Measurements from ENCODE around the gene DLK1.

Gene DLK1

DNA sequence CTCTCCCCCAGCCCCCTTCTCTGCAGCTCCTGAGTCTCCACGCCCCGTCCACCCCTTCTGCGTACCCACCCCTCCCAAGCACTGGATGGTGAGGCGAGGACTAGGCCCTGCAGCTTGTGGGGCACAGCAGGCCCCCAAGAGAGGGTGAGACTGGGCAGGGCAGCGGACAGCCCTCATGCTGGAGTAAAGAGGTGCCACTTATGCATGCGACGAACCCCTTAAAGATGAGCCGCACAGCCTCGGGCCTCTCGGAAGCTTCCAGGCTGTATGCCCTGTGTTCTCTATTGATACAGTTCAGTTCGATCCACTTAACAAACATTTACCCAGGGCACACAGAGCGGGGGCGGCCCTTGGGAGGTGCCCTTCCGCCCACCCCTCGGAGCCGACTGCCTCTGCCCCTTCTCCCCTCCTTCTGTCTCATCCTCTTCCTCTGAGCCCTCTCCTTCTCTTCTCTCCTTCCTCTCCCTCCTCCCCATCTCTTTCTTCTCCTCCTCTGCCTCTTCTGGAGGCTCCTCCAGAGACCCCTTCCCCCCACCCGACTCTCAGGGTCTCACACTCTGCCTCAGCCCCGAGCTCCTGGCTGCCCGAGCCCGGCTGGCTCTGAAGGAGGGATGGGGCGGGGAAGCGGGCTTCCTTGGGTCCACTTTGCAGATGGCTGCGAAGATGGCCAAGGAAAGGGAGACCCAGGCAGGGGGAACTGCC lies 32.7 kb upstream of the DLK1 start:
- DNase-seq (ENCODE audit: low spot score): no peak

DNA sequence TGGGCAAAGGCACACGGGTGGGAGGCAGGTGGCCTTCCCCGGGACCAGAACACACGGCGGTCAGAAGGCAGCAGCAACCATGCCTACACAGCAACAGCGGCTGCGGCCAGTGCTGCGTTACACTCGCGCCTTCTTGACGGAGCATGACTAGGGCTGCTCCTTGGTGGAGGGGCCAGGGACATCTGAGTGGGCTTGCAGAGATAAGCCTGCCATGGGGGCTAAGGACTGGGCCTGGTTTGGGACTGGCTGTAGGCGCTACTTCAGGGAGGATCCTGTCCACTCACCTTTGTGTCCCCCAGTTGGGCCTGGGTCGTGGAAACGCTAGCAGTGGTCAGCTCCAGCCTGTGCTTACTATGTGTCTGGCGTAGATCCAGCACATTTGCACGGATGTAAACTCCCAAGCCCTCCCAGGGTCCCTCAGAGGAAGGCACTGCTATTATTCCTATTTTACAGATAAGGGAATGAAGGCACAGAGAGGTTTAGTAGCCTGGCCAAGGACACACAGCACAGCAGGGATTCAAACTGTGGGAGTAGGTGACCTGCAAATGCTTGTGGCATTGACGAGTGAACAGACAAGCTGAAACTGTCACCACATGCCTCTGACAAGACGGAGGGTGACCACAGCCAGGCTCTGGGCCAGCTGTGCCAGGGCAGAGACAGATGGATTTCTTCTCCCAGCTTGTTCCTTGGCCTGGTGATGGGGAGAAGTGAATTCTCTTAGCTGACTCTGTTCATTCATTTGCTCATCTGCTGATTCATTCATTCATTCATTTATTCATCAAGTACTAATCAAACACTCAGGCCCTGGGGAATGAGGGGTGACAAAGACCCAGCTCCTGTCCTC lies 31.9 kb upstream of the DLK1 start:
- no peak for DNase-seq (ENCODE audit: low spot score)

DNA sequence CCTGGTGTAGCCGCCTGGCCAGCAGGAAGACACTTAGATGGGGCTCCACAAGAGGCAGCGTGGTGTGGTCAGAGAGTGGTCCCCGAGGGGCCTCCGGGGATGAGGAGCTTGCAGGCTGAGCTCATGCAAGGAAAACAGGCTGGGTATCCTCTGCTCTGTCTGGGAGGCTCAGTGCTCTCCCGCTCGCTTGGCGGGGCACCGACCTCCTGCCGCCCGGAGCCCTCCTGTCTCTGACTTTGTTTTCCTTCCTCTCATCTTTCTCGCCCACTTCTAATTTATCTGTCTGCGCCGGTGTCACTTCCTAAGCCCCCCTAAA lies 31.3 kb upstream of the DLK1 start:
- no peak for DNase-seq (ENCODE audit: low spot score)

DNA sequence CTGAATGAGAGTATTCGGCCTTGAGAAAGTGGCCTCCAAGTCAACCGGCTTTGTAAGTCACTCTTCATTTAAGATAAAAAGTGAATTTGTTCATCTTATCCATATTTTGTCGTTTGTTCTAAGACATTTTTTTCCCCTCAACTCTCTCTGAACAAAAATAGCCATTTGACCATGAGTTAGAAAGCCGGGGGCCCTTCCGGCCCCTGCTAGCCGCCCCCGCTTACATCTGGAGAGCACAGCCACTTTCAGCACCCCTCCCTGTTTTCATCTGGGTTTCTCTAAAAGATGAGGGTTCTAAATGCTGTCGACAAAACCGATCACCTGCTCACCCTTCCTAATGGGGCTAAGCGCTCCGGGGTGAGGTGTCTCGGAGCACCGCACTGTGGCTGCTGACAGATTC lies 30.7 kb upstream of the DLK1 start:
- no peak for DNase-seq (ENCODE audit: low spot score)

DNA sequence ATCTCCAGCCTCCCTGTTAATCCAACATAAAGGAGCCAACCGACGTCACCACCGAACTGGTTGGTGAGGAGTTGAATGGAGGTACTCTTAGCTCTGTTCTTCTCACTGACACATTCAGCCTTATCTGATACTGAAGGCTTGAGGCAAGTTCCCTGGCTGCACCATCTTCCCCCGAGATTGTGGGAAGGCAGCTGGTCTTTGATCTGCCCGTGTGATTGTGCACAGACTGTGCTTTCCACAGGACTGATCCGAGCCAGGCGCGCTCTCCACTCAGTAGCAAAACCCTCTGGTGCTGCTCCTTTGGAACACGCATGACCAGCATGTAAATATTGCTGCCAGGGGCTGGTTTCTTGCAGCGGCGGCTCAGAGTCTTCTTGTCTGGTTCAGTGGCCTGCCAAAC lies 30.1 kb upstream of the DLK1 start:
- DNase-seq (ENCODE audit: low spot score): no peak

DNA sequence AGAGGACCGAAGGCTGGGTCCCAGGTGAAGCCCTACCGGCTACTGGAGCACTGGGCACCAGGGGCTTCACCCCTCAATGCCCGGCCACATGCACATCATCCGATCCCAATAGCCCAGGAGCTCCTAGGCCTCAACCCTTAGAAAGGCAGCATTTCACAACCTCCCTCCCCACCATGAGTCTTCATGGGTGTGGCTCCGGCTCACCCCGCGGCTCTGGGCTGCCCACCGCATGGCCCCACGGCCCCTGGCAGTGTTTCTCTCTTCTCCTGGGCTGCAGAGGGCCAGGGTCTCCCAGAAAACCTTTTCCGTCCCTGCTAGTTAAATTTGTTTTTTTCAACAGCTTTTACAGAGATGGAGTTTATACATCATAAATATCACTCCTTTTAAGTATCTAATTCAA lies 28.6 kb upstream of the DLK1 start:
- no peak for DNase-seq (ENCODE audit: low spot score)

DNA sequence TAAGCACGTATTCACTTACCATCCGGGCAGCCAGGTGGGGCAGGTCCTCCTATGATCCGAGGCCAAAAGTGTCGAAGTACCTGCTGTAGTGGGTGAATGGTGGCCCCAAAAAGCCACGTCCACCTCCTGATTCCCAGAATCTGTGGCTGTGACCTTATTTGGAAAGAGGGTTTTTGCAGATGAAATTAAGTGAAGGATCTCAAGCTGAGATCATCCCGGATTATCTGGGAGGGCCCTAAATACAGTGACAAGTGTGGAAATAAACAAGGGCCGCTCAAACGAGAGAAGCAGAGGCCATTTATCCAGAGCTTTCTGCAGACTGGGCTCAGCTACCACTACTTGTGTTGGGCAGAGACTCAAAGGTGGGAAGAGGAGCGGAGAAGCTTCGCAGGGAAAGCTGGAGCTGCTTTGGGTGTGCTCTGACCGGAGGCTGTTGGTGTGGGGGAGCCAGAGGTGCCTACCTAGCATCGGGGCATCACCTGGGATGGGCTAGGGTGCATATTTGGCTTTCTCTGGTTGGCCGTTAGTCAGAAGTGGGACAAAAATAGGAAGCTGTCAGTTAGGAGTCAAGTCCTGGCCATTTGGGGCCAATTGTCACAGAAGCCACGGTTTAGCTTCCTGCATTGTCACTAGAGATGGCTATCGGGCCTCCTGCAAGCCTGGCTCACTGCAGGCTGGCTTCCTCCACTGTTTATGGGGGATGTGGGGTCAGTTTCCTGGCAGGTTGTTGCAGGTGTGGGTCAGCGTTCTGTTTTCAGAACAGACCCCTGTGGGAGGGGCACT lies 27.8 kb upstream of the DLK1 start:
- DNase-seq (ENCODE audit: low spot score): no peak

DNA sequence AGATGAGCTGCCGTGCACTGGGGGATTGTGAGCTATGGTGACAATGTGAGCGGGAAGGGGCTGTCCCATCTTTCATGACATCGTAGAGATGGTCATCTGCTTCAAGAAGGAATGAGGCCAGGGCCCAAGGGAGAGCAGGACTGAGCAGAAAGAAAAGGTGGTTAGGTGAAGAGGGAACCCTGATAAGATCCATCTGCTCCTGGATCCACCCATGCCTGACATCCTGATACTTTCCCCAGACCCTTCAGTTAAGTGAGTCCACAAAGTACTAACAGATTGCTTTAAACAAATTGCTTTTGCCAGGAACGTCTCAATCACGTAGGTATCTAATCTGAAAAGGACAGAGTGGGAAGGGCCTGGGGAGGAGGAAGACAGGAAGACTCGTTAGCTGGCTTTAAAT lies 25.4 kb upstream of the DLK1 start:
- DNase-seq (ENCODE audit: low spot score): no peak

DNA sequence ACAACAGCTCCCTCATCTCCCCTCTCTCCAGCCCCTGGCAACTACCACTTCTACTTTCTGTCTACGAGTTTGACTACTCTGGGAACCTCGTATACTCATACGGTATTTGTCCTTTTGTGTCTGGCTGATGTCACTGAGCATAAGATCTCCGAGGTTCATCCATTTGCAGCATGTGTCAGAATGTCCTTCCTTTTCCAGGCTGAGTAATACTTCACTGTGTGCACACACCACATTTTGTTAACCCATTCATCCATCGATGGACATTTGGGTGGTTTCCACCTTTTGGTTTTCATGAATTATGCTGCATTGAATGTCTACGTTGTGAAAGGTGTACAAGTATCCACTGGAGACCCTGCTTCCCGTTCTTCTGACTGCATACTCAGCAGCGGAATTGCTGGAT lies 24.1 kb upstream of the DLK1 start:
- DNase-seq (ENCODE audit: low spot score): no peak

DNA sequence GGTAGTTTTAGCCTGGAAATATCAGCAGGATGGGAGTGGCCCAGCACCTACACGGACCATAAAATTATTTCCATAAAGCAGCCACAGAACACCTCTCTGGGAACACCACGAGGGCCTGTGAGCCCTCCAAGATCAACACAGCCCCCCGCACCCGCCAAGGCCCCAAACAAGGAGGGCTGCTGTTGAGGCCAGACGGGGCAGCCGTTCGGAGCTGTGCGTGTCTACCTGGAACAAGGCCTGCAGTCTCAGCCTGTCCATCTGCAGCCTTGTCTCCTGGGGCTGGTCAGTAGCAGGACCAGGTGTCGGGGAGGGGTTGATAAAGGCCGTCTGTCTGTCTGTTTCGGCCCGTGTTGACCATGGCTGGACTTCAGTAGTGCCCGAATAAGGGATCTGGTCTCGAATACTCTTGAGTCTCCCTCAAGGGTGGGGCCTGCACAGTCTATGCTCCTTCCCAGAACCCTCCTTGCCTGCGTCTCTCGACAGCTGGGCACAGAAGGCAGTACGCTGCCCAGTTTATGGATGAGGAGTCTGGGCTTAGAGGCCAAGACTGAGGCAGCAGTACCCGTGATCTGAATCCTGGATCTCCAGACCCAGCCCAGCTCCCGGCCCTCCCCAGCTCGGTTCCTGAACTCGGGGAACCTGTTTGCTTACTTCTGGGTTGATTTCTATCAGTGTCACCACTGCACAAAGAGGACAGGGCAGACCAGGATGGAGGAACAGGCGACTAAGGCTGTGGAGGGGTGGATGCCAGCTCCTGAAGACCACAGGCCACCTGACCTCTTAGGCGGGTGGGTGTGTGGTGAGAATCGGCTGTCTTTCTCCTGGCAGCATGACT lies 23.1 kb upstream of the DLK1 start:
- no peak for DNase-seq (ENCODE audit: low spot score)

DNA sequence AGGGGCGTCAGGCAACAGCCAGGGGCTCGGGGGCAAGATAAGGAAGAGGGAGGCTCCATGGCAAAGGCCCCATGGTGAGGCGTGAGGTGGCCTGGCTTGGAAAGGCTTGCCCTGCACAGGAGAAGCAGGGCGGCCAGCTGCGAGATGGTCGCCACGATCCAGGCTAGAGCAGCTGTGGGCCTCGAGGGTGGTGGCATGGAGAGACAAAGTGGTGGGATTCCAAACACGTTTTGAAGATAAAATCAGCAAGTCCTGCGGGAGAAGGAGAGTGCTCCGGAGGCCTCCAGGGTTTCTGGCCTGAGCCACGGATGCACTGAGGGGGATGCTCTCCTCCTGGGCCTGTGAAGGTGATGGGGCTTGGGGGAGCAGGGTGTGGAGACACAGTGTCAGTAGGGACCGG lies 20.5 kb upstream of the DLK1 start:
- no peak for DNase-seq (ENCODE audit: low spot score)

DNA sequence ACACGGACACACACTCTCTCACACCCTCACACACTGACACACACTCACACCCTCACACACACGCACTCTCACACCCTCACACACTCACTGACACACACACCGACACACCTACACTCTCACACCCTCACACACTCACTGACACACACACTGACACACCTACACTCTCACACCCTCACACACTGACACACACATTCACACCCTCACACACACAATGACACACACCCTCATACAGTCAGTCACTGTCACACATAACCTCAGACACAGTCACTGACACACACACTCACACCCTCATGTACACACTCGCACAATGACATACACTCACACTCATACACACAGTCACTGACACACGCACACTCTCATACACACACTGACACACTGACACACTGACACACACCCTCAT lies 19.8 kb upstream of the DLK1 start:
- no peak for DNase-seq (ENCODE audit: low spot score)

DNA sequence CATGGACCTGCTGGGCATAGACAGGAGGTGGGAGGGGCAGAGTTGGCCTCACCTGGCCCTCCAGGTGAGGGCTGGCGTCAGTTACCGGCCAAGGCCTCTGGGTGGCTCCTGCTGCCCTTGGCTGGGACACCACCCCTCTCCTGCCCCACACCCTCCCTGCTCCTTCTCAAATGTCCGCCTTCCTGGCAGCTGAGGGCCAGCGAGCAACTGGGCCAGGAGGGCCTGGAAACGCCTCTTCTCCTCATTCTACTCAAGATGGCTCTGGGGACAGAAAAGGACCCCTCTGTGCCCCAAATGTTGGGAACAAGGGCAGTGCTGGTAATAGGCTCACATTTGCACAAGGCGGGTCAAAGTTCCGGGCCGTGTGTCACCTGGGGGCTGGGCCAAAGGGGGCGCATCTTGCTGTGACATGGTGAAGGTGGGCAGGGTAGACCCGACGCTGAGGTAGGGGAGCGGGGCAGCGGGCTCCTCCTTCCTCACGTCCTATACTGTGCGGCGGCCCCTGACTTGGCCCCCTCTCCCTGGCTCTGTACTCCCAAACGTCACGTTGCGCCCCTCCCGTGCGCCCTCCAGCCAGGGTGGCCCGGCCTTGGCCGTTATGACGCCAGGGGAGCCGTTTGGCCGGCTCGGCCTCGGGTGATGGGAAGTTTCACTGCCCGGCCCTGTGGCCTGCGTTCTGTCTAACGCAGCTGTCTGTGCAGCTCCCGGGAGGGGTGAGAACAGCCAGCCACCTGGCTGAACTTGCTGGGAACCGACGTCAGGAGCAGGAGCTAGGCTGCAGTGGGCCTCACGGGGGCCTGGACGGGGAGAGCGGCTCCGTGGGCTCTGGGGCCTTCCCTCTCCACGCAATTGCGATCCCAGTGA lies 18.0 kb upstream of the DLK1 start:
- no peak for DNase-seq (ENCODE audit: low spot score)

DNA sequence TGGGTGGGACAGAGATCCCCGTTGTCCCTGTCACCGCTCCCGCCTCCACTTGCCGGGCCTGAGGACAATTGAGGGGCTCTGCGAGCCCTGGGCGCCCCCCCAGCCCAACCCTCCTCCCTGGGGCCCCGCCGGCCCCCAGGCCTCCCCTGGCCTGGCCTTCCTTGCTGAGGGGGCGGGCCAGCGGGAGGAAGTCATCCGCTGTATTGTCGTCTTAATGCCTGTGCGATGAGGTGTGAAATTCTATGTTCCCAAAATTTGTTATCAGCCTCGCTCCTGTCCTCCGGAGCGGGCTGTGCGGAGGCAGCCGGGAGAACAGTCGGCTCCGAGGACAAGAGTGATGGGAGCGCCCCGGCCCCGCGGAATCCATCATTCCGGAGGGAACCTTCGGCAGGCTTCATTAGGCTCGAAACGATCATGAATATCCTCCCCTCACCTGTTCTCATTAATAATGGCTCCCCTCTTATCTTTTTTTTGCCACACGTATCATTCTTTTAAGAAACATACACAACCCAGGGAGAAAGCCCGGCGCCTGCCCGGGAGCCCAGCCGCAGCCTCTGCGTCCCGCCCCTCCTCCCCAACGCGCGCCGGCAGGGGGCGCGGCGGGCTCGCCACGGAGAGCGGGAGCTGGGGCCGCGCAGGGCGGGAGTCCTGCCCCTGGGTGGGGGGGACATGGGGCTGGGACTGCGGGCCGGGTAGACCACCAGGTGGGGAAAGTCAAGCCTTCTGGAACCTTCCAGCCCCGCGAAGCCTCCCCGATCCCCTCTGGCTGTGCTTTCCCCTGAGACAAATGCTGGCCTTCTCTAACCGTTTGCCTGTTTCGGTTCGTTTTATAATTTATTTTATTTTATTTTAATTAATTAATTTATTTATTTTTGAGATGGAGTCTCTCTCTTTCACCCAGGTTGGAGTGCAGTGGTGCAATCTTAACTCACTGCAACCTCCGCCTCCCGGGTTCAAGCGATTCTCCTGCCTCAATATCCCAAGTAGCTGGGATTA lies 17.1 kb upstream of the DLK1 start:
- no peak for DNase-seq (ENCODE audit: low spot score)

DNA sequence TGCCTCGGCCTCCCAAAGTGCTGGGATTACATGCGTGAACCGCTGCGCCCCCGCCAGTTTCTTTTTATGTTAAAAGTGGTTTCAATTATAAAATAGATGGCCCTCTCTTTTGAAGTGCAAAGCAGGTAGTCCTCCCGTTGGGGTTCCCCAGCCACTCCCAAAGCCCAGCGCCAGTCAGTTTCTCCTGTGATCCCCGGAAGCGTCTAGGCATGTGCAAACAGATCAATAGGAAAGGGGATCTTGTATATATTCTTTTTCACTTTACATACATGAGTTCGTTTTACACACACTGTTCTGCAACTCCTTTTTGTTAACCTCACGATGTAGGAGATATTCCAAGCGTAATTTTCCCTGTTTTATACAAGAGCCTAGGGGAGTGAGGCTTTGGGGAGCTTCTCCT lies 16.3 kb upstream of the DLK1 start:
- DNase-seq (ENCODE audit: low spot score): no peak

DNA sequence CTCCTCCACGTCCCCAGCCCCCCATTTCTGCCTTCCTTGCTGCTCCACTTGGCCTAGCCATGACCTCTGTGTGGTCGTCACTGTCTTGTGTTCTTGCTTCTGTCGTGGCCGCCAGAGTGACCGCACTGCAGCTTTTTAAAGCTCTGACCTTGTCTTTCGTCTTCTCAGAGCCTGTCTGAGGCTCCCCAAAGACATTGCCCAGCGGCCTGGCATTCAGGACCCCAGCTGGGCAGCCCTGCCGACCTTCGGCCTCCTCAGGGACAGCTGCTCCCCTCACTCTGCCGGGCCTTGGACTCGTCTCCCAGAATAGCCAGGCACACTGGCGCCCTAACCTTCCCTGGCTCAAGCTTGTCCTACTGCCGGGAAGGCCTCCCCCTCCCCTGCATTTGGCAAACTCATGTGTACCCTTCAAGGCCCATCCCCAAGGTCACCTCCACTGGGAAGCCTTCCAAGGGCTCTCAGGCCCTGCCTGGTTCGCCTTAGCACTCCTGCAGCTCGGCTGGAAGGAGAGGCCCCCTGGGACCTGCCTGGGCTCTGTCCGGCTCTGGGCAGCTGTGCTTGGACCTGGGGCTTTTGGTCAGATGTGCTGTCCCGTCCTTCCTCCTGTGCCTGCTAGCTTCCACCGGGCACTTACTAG lies 15.7 kb upstream of the DLK1 start:
- DNase-seq (ENCODE audit: low spot score): no peak

DNA sequence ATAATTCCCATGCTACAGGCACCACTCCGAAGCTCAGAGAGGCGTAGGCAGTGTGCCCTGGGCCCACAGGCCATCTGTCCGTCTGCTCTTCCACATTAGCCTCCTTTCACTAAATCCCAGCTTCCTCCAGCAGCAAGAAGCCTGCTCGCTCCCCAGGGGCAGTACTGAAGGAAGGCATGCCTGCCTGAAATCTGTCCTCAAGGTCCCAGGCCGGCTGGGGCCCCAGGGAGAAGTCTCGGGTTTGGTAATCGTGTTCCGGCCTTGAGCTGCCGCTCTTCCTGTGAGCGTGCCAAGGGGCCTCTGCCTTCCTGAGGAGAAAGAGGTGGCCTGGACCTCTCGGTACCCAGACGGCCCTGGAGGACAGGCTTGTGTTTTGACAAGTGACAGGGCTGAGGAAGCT lies 15.2 kb upstream of the DLK1 start:
- no peak for DNase-seq (ENCODE audit: low spot score)

DNA sequence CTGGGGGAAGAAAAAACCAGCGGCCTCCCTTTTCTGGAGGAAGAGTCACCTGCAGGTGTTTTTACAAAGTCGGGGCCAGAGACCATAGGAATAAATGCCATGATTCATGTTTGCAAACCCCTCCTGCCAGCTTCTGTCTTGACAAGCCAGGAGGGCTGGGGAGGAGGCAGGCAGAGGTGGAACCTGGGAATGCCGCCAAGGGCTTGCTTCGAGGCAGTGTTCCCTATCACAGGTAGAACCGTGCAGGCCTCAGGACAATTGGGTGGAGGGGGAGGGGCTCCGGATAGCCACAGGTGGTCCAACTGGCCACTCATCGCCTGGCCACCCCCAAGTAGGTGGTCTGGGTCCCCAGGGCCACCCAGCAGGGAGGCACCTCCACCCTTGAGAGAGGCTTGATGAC lies 14.2 kb upstream of the DLK1 start:
- DNase-seq (ENCODE audit: low spot score): no peak

DNA sequence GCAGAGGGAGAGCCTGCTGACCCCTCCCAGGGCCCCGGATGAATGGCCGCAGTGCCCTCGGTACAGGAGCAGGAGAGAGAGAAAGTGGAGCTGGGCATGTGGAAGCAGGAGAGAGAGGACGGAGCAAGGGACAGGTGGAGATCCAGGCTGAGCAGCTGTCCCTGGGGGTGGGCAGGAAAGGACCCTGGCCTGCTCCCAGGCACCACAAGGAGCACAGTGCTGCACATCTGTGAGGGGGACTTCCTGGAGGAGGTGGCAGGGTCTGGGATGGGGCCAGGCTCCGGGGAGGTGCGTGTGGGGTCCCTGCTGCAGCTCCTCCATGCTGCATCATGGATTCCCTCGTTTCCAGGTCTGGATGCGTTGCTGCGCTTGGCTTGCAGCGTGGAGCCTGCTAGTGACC lies 13.0 kb upstream of the DLK1 start:
- no peak for DNase-seq (ENCODE audit: low spot score)
